ENCODE measurements around the gene SHISA6. TPM values are rescaled to one million over a fixed set of nuclear protein-coding genes. Genes with fewer than 3 reads are reported as not detected.

SHISA6 gene
- total RNA-seq (2014; rRNA removed; shearing (Covaris generic)) = not detected in 2 replicates
- not detected in 2 replicates for polyA plus RNA-seq (2014; cell fraction: nucleus; rRNA removed)

- no peak for DNase-seq (ENCODE audit: extremely low read depth, low read depth)
Observed at GRCh38 chr17:11240841-11241610, at the start of gene SHISA6. Gene SHISA6, plus strand, starts transcription at chr17:11241213.

DNA sequence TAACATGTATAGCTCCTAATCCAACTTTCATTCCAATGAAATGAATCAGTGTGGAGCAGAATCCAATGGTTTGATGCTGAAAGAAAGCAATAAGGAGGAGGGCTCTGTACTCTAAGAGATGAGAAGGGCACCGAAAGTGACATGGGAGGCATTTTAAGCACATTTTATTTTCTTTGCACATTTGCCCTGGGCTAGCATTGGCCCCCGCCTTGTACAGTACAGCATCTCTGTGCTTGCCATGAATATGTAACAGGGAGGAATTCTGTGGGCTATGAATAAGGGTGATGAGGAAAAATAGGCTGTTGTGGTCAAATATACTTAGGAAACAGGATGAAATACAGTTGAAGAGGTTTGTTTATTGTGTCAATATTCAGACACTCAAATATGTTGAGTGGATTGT, 45.2 kb upstream of the SHISA6 start:
- DNase-seq (ENCODE audit: extremely low read depth, low read depth) = no peak

DNA sequence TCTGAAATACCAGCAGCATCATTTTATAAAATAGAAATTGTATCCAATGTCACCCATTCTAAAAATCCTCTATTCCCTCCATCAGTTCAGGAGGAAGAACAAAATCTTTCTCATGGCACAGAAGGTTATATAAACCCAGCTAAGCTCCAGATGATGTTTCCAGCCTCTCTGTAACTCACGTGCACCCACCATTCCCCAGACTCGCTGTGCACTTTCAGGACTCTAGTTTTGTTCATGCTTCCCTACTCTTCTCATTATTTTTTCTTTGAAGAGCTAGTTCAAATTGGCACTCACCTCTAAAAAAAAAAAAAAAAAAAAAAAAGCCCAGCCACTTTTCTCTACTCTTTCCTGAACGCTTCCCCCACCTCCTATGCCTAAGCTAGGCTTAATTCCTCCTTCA, 36.0 kb upstream of the SHISA6 start:
- no peak for DNase-seq (ENCODE audit: extremely low read depth, low read depth)

DNA sequence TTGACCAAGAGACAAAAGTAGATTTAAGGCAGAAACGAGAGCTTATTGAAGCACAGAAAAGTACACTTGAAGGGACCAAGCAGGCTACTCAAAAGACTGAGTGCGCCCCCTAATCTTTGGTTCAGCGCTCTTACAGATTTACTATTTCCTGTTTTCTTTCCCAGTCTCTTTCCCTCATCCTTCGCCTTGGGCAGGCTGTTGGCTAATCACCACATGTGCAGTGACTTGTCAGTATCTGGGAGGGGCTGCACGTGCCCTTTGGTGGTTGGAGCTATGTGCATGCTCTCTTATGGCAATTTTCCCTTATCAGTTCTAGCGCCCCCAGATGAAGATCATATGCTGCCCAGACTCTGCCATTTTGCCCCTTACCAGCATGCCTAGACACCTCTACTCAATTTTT, 35.4 kb upstream of the SHISA6 start:
- DNase-seq (ENCODE audit: extremely low read depth, low read depth) = no peak

DNA sequence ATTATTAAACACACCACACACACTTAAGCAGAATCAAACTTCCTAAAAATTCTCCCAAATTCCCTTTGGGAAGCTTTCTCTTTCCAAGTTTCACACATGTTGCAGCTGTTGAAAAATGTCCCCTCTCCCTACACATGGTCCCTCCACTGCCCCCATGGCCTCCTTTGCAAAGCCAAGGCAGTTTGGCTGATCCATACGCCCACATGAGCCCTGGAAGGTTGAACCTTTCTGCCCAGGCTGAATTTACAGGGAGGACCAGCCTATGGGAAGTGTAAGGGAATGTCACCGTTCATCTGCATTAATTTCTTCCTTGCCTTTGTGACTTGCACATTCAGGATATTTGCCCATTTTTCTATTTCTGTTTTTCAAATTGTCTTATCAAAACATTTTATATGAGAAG, 31.1 kb upstream of the SHISA6 start:
- no peak for DNase-seq (ENCODE audit: extremely low read depth, low read depth)

- no peak for DNase-seq (ENCODE audit: extremely low read depth, low read depth)
Observed at GRCh38 chr17:11212792-11213191, 28.2 kb upstream of the SHISA6 start.

DNA sequence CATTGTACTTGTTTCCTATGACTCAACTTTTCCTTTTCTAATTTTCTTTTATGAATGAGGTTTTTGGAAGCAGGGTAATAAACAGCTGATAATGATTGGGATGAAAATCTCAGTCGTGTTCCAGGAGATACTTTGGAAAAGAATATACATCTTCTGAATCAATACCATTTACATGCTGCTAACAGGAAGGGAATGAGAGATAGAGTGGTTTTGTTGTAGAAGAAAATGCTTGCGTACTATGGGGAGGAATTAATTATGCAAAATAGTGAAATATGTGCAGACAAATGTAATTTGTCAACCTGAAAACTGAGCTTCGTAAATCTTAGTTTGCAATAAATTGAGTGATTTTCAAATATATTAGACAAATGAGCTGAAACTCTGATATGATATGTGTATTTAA, 24.0 kb upstream of the SHISA6 start:
- no peak for DNase-seq (ENCODE audit: extremely low read depth, low read depth)

GRCh38 chr17:11221196-11221595, 19.8 kb upstream of the SHISA6 start:
- DNase-seq (ENCODE audit: extremely low read depth, low read depth) = no peak

- DNase-seq (ENCODE audit: extremely low read depth, low read depth) = no peak
Observed at GRCh38 chr17:11221721-11222120, 19.3 kb upstream of the SHISA6 start.

- no peak for DNase-seq (ENCODE audit: extremely low read depth, low read depth)
Observed at GRCh38 chr17:11238705-11239104, 2.3 kb upstream of the SHISA6 start.

GRCh38 chr17:11239379-11239970, 1.5 kb upstream of the SHISA6 start:
- DNase-seq (ENCODE audit: extremely low read depth, low read depth) = no peak

GRCh38 chr17:11240041-11240840, 772 bp upstream of the SHISA6 start:
- no peak for DNase-seq (ENCODE audit: extremely low read depth, low read depth)

GRCh38 chr17:11241611-11242226, 706 bp downstream of the SHISA6 start:
- DNase-seq (ENCODE audit: extremely low read depth, low read depth) = no peak

- no peak for DNase-seq (ENCODE audit: extremely low read depth, low read depth)
Observed at GRCh38 chr17:11242411-11242810, 1.4 kb downstream of the SHISA6 start.

DNA sequence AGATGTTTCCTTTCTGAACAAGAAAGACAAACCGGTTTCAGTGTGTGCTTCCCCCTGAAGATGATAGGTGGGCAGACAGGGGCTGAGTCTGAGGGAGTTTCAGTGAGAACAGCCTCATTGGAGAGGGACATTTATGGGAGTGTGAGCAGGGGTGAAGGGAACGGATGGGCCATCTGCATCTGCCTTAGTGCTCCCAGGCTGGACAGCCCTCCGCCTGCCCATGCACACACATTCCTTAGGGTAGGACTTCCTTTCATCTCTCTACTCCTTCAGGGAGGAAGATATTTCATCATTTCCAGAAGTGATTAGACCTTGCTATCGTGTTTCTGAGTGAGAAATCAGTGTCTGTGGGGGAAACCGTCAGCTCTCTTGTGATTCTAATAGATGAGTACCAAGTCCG, 3.8 kb downstream of the SHISA6 start:
- DNase-seq (ENCODE audit: extremely low read depth, low read depth) = no peak

- no peak for DNase-seq (ENCODE audit: extremely low read depth, low read depth)
Observed at GRCh38 chr17:11245187-11245586, 4.2 kb downstream of the SHISA6 start.

- no peak for DNase-seq (ENCODE audit: extremely low read depth, low read depth)
Observed at GRCh38 chr17:11245791-11246190, 4.8 kb downstream of the SHISA6 start.

DNA sequence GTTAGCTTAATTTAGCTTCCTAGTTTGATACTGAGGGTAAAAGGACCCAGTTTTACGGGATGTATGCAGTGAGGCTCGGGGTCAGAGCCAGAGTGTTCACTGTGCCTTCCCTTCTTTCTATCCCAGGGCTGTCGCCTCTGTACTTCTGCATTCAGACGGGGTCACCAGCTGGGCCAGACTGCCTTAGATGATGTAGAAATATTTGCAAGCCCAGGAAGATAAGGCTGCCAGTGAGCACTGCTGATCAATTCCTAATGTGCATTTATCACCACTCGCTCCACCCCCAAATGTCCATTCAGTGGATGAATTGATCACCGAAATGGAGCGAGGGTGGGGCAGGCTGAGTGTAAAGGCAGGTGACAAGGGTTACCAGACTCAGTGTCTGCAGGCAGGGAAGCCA, 9.1 kb downstream of the SHISA6 start:
- DNase-seq (ENCODE audit: extremely low read depth, low read depth) = no peak

GRCh38 chr17:11251561-11252107, 10.6 kb downstream of the SHISA6 start:
- DNase-seq (ENCODE audit: extremely low read depth, low read depth) = no peak

GRCh38 chr17:11252146-11252545, 11.1 kb downstream of the SHISA6 start:
- no peak for DNase-seq (ENCODE audit: extremely low read depth, low read depth)

- no peak for DNase-seq (ENCODE audit: extremely low read depth, low read depth)
Observed at GRCh38 chr17:11256877-11257276, 15.9 kb downstream of the SHISA6 start.

Data from NCI-H460 (cell line).